Forelimb muscle (tissue), 1 donor: ENCODE data around the gene LMO7. TPM values are rescaled to one million over a fixed set of nuclear protein-coding genes. Genes with fewer than 3 reads are reported as not detected.
"Not testable (repeated sequence)": the region's sequence is repeated elsewhere in the genome, so short reads cannot be mapped to it uniquely, and the experiment has no call there.

Experiments
- DNase-seq: peaks from one replicate; pipeline ENCODE4 v3.0.0-alpha.2; 2013; ENCODE audit warnings: low read depth
- polyA plus RNA-seq: library from polyadenylated mRNA; unstranded; fragments of 120-200 nt; gene quantifications from one replicate; pipeline ENCODE4 v1.2.1, GENCODE V29; 2013; ENCODE audit not compliant: insufficient read length

LMO7 gene
- polyA plus RNA-seq, 1 donor = 159 TPM

GRCh38 chr13:75699062-75699461 lies 62.9 kb downstream of the LMO7 start:
- no peak for DNase-seq

GRCh38 chr13:75699717-75700116 lies 63.6 kb downstream of the LMO7 start:
- not testable (repeated sequence) for DNase-seq

- no peak for DNase-seq
These were observed 64.4 kb downstream of the LMO7 start for GRCh38 chr13:75700552-75700951.

- DNase-seq = no peak
These were observed 66.3 kb downstream of the LMO7 start for GRCh38 chr13:75702476-75702875.

- DNase-seq = no peak
These were observed 67.6 kb downstream of the LMO7 start for GRCh38 chr13:75703769-75704168.

- no peak for DNase-seq
These were observed 68.2 kb downstream of the LMO7 start for GRCh38 chr13:75704194-75704926.

- DNase-seq = no peak
These were observed 68.8 kb downstream of the LMO7 start for GRCh38 chr13:75704927-75705288.

GRCh38 chr13:75705395-75705794 lies 69.3 kb downstream of the LMO7 start:
- no peak for DNase-seq

GRCh38 chr13:75705908-75706307 lies 69.8 kb downstream of the LMO7 start:
- no peak for DNase-seq

- DNase-seq = no peak
These were observed 77.7 kb downstream of the LMO7 start for GRCh38 chr13:75713852-75714251.

- no peak for DNase-seq
These were observed 79.7 kb downstream of the LMO7 start for GRCh38 chr13:75715601-75716523.

GRCh38 chr13:75717525-75717924 lies 81.4 kb downstream of the LMO7 start:
- no peak for DNase-seq

- no peak for DNase-seq
These were observed 85.2 kb downstream of the LMO7 start for GRCh38 chr13:75721307-75721706.

GRCh38 chr13:75723901-75724300 lies 87.8 kb downstream of the LMO7 start:
- DNase-seq = no peak

GRCh38 chr13:75724752-75725517 lies 88.8 kb downstream of the LMO7 start:
- no peak for DNase-seq

- DNase-seq = no peak
These were observed 89.6 kb downstream of the LMO7 start for GRCh38 chr13:75725736-75726135.

GRCh38 chr13:75726306-75726705 lies 90.2 kb downstream of the LMO7 start:
- DNase-seq = no peak

GRCh38 chr13:75733113-75733512 lies 97.0 kb downstream of the LMO7 start:
- DNase-seq = not testable (repeated sequence)

- DNase-seq = no peak
These were observed 100.0 kb downstream of the LMO7 start for GRCh38 chr13:75736173-75736572.

GRCh38 chr13:75738841-75739240 lies 102.7 kb downstream of the LMO7 start:
- DNase-seq = no peak

GRCh38 chr13:75739244-75739868 lies 103.2 kb downstream of the LMO7 start:
- no peak for DNase-seq

- DNase-seq = no peak
These were observed 103.9 kb downstream of the LMO7 start for GRCh38 chr13:75740031-75740430.
